Esophagus squamous epithelium (tissue), 4 donors: Measurements from ENCODE around the gene DMBX1.

Source experiments
- CTCF ChIP-seq, 6 experiments: fragments of 450-650 bp in 4 of 6; fragments of 200-600 bp in 2 of 6; sonication (generic) in 2 of 6; IDR thresholded peaks; one replicate each; pipeline ENCODE4 v1.5.1; 2016 to 2019; ENCODE audit warnings: antibody characterized with exemption in 6 of 6, mild to moderate bottlenecking in 4 of 6, moderate library complexity in 4 of 6
- POLR2A ChIP-seq, 4 donors: fragments of 450-650 bp; IDR thresholded peaks; one replicate each; pipeline ENCODE4 v1.6.1; 2017; ENCODE audit warnings: antibody characterized with exemption in 4 of 4, mild to moderate bottlenecking in 4 of 4, moderate library complexity in 3 of 4

- TF ChIP-seq CTCF (IDR thresholded peaks at IDR 0.05) (no peak), POLR2A (IDR thresholded peaks at IDR 0.05) (no peak)
These were observed 6.0 kb upstream of the DMBX1 start for GRCh38 chr1:46483589-46483988.
